ENCODE data around the gene SESN1. TPM values are rescaled to one million over a fixed set of nuclear protein-coding genes. Genes with fewer than 3 reads are reported as not detected.
A peak's percentile ranks its signal among the peaks of the same experiment; 100 is the strongest.

Gene SESN1
- total and polyA plus RNA-seq, 9 of the 15 experiments (the other 6 are each of a cell fraction or from before 2014, with no cell fraction given): 3.1 to 13.0 (median 7.4) TPM

- TF ChIP-seq ZNF280A (IDR thresholded peaks at IDR 0.05; ENCODE audit: low read depth, partially characterized antibody) (no peak), NFE2 (IDR thresholded peaks at IDR 0.05; ENCODE audit: low read depth) (no peak), OTX1 (CRISPR knock-in tag; IDR thresholded peaks at IDR 0.05) (no peak), NONO (IDR thresholded peaks at IDR 0.05; ENCODE audit: low read depth in 2 of 2, low read length in 1 of 2) (no peak), HOXB6 (CRISPR knock-in tag; IDR thresholded peaks at IDR 0.05; ENCODE audit: borderline replicate concordance) (no peak), TCF15 (CRISPR knock-in tag; IDR thresholded peaks at IDR 0.05) (no peak), ZNF449 (CRISPR knock-in tag; IDR thresholded peaks at IDR 0.05) (no peak), ZNF512 (tag; IDR thresholded peaks at IDR 0.05) (0 out of 2 replicates have a peak, but pooled peaks have one; percentile 27), ZNF197 (CRISPR knock-in tag; IDR thresholded peaks at IDR 0.05; ENCODE audit: low read depth) (no peak), STAT5A (IDR thresholded peaks at IDR 0.05; ENCODE audit: borderline replicate concordance, low read length) (no peak), PTTG1 (tag; IDR thresholded peaks at IDR 0.05; ENCODE audit: low read depth) (no peak), POLR2G (IDR thresholded peaks at IDR 0.05; ENCODE audit: low read depth, low read length) (no peak), PRDM10 (IDR thresholded peaks at IDR 0.05; ENCODE audit: partially characterized antibody) (peak; percentile 82), E2F6 (IDR thresholded peaks at IDR 0.05; ENCODE audit: borderline replicate concordance in 1 of 2, extremely low read depth in 1 of 2, insufficient read depth in 1 of 2, insufficient read length in 1 of 2, low read depth in 1 of 2, low read length in 1 of 2, poor library complexity in 1 of 2, severe bottlenecking in 1 of 2) (peak in 1 of 2 experiments; percentile 78), EHMT2 (IDR thresholded peaks at IDR 0.05) (no peak), CHD2 (IDR thresholded peaks at IDR 0.05; ENCODE audit: low read depth, low read length) (no peak)
Observed at GRCh38 chr6:109095835-109096084, 1.1 kb upstream of the SESN1 start (continued).
